Measurements from ENCODE around the gene IBTK. TPM values are rescaled to one million over a fixed set of nuclear protein-coding genes. Genes with fewer than 3 reads are reported as not detected.
"Not testable (repeated sequence)": the region's sequence is repeated elsewhere in the genome, so short reads cannot be mapped to it uniquely, and the experiment has no call there.

IBTK gene
- total and polyA plus RNA-seq, 2 of the 8 experiments (the other 6 are each of a cell fraction or from before 2014, with no cell fraction given), result 4.6 to 24.2 TPM

- H3K18ac ChIP-seq (ENCODE audit: extremely low read depth, low read length); H3K79me2 ChIP-seq (ENCODE audit: control insufficient read depth in 1 of 2, insufficient read depth in 2 of 2, low read length in 2 of 2); H3K4me3 ChIP-seq (ENCODE audit: extremely low read depth in 1 of 4, insufficient read depth in 2 of 4, low read depth in 3 of 4, low read length in 4 of 4); H3K14ac ChIP-seq (ENCODE audit: insufficient read length); H2BK12ac ChIP-seq (ENCODE audit: low read depth, low read length); POLR2A ChIA-PET (ENCODE audit: partially characterized antibody); H3K27ac ChIP-seq (ENCODE audit: low read depth, low read length); H3K9me3 ChIP-seq (ENCODE audit: insufficient read depth in 2 of 2, low read depth in 1 of 2, low read length in 1 of 2); H3K56ac ChIP-seq (replicated peaks; ENCODE audit: insufficient read length, low read depth, low read length); H4K8ac ChIP-seq (ENCODE audit: extremely low read depth, insufficient read depth, low read length); H2BK120ac ChIP-seq (replicated peaks; ENCODE audit: low read depth, low read length); H4K20me1 ChIP-seq (replicated peaks in 1 of 2; ENCODE audit: control insufficient read depth in 1 of 2, insufficient read depth in 2 of 2, low read length in 2 of 2); DNase-seq (ENCODE audit: low read depth in 1 of 2, low spot score in 2 of 2); H4K5ac ChIP-seq (ENCODE audit: insufficient read length, low read depth, low read length); H3K27me3 ChIP-seq (replicated peaks in 1 of 4; ENCODE audit: control insufficient read depth in 3 of 4, extremely low read depth in 1 of 4, insufficient read depth in 3 of 4, low read length in 3 of 4); H2AK5ac ChIP-seq (ENCODE audit: low read depth, low read length); H2AFZ ChIP-seq (ENCODE audit: low read length); H4K91ac ChIP-seq (replicated peaks; ENCODE audit: insufficient read length, low read length); H2BK15ac ChIP-seq (ENCODE audit: low read length); H3K9ac ChIP-seq (replicated peaks in 1 of 4; ENCODE audit: extremely low read depth in 1 of 4, low read depth in 3 of 4, low read length in 3 of 4); H3K23me2 ChIP-seq (ENCODE audit: low read depth, low read length); H2BK20ac ChIP-seq (ENCODE audit: low read length); H3K79me1 ChIP-seq (ENCODE audit: low read depth, low read length); CTCF ChIA-PET (ENCODE audit: partially characterized antibody); H3K4me2 ChIP-seq (ENCODE audit: insufficient read depth in 1 of 2, low read depth in 2 of 2, low read length in 2 of 2); FAIRE-seq; H2BK5ac ChIP-seq (ENCODE audit: low read depth, low read length); H3K36me3 ChIP-seq (ENCODE audit: control insufficient read depth in 2 of 4, insufficient read depth in 4 of 4, low read length in 3 of 4); H3K23ac ChIP-seq (ENCODE audit: insufficient read length); H3K4me1 ChIP-seq (replicated peaks in 1 of 4; ENCODE audit: control insufficient read depth in 3 of 4, insufficient read depth in 4 of 4, low read length in 3 of 4); H3K4ac ChIP-seq (replicated peaks; ENCODE audit: insufficient read length, low read depth, low read length): not testable (repeated sequence)
- 86% methylated on average over 3 of the region's 3 CpGs; no CpG with 5 or more reads in 1 of the 2 experiments for WGBS, 2 experiments (ENCODE audit: extremely low coverage in 1 of 2, insufficient coverage in 1 of 2, insufficient read length in 1 of 2, insufficient replicate concordance in 2 of 2, low coverage in 1 of 2, low lambda C conversion rate in 2 of 2, missing lambda C conversion rate in 1 of 2)
These were observed 94.8 kb downstream of the IBTK start for GRCh38 chr6:82152786-82153185.

- H3K79me1 ChIP-seq (ENCODE audit: low read depth, low read length); H4K91ac ChIP-seq (replicated peaks; ENCODE audit: insufficient read length, low read length); H3K18ac ChIP-seq (ENCODE audit: extremely low read depth, low read length); H3K23ac ChIP-seq (ENCODE audit: insufficient read length); H4K5ac ChIP-seq (ENCODE audit: insufficient read length, low read depth, low read length); H2BK120ac ChIP-seq (replicated peaks; ENCODE audit: low read depth, low read length); H4K8ac ChIP-seq (ENCODE audit: extremely low read depth, insufficient read depth, low read length); H2AK5ac ChIP-seq (ENCODE audit: low read depth, low read length); FAIRE-seq; H3K9me3 ChIP-seq (ENCODE audit: insufficient read depth in 2 of 2, low read depth in 1 of 2, low read length in 1 of 2); H3K27me3 ChIP-seq (replicated peaks in 1 of 4; ENCODE audit: control insufficient read depth in 3 of 4, extremely low read depth in 1 of 4, insufficient read depth in 3 of 4, low read length in 3 of 4); H3K4me1 ChIP-seq (replicated peaks in 1 of 4; ENCODE audit: control insufficient read depth in 3 of 4, insufficient read depth in 4 of 4, low read length in 3 of 4); H2BK15ac ChIP-seq (ENCODE audit: low read length); H4K20me1 ChIP-seq (replicated peaks in 1 of 2; ENCODE audit: control insufficient read depth in 1 of 2, insufficient read depth in 2 of 2, low read length in 2 of 2); H3K23me2 ChIP-seq (ENCODE audit: low read depth, low read length); H3K79me2 ChIP-seq (ENCODE audit: control insufficient read depth in 1 of 2, insufficient read depth in 2 of 2, low read length in 2 of 2); H2BK5ac ChIP-seq (ENCODE audit: low read depth, low read length); H3K56ac ChIP-seq (replicated peaks; ENCODE audit: insufficient read length, low read depth, low read length); H2BK20ac ChIP-seq (ENCODE audit: low read length); H3K9ac ChIP-seq (replicated peaks in 1 of 4; ENCODE audit: extremely low read depth in 1 of 4, low read depth in 3 of 4, low read length in 3 of 4); H3K27ac ChIP-seq (ENCODE audit: low read depth, low read length); H3K14ac ChIP-seq (ENCODE audit: insufficient read length); H3K36me3 ChIP-seq (ENCODE audit: control insufficient read depth in 2 of 4, insufficient read depth in 4 of 4, low read length in 3 of 4); H2BK12ac ChIP-seq (ENCODE audit: low read depth, low read length); DNase-seq (ENCODE audit: low read depth in 1 of 2, low spot score in 2 of 2); POLR2A ChIA-PET (ENCODE audit: partially characterized antibody); H3K4ac ChIP-seq (replicated peaks; ENCODE audit: insufficient read length, low read depth, low read length); H3K4me2 ChIP-seq (ENCODE audit: insufficient read depth in 1 of 2, low read depth in 2 of 2, low read length in 2 of 2); H3K4me3 ChIP-seq (ENCODE audit: extremely low read depth in 1 of 4, insufficient read depth in 2 of 4, low read depth in 3 of 4, low read length in 4 of 4); H2AFZ ChIP-seq (ENCODE audit: low read length): not testable (repeated sequence)
- 95% methylated on average over 9 of the region's 10 CpGs; no CpG with 5 or more reads in 1 of the 2 experiments for WGBS, 2 experiments (ENCODE audit: extremely low coverage in 1 of 2, insufficient coverage in 1 of 2, insufficient read length in 1 of 2, insufficient replicate concordance in 2 of 2, low coverage in 1 of 2, low lambda C conversion rate in 2 of 2, missing lambda C conversion rate in 1 of 2)
- CTCF ChIA-PET (ENCODE audit: partially characterized antibody), result interaction anchor here (1.2 kb wide), 1 partner anchor 682 kb away, joined by 3 read pairs; no protein-coding TSS in a partner anchor
These were observed 96.4 kb downstream of the IBTK start for GRCh38 chr6:82151147-82151546.

Measured in H1 (cell line).